Stimulated activated CD8-positive, alpha-beta memory T cell treated with anti-CD3 and anti-CD28 coated beads, Interleukin-4, amount 100 ng/mL, for 24 hours (primary cell): ENCODE measurements around the gene TMEM167B.
"Not testable (repeated sequence)": the region's sequence is repeated elsewhere in the genome, so short reads cannot be mapped to it uniquely, and the experiment has no call there.

Experiments used
- DNase-seq: peaks from one replicate; pipeline ENCODE4 v3.0.0-alpha.2; 2020; ENCODE audit warnings: low read depth

TMEM167B gene

DNA sequence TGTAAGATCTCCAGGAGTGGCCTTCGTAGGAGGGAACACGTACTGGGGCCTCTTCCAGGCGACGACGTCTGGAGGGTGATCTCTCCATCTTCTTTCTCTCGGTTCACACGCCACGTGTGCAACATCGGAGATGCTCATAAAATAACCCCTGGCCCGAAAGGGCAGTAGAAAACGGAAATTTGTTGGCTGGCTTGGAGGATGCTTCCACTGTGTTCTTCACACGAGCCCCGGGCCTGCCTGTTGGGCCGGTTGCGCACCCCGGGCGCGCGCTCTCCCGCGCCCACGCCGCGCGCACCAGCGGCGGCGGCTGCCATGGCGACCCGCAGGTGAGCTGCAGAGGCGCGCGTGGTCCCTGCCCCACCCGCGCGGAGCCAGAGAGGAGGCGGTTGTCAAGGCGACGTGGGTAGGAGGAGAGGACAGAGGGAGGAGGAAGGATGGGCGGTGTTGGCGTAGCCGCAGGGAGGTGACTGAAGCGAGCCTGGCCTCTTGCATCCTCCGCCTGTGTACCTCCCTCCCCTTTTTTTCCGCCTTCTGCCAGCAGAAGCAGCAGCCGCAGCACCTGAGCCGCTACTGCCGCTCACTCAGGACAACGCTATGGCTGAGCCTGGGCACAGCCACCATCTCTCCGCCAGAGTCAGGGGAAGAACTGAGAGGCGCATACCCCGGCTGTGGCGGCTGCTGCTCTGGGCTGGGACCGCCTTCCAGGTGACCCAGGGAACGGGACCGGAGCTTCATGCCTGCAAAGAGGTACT lies 23.2 kb downstream of the TMEM167B start, which contains the start of gene ELAPOR1:
TSS of gene ELAPOR1 (plus strand) at position 526 of the 752 bp plus-strand sequence. CDS start at position 595, 69 bp downstream.
- peak; percentile 70 for DNase-seq

DNA sequence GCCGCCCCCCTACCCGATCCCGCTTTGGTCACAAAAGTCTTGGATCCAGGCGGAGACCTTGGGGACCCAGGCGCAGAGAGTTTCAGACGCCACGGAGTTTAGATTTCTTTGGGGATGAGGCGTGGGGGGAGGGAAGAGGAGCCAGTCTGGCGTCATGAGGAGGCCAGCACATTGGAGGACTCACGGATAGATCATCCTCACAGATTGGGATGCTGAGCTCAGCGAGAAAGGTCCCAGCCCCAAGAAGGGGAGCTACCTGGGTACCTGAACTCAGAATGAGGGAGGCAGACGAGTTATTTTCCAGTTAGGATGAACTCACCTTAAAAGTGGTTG lies 23.7 kb downstream of the TMEM167B start:
- DNase-seq: no peak

DNA sequence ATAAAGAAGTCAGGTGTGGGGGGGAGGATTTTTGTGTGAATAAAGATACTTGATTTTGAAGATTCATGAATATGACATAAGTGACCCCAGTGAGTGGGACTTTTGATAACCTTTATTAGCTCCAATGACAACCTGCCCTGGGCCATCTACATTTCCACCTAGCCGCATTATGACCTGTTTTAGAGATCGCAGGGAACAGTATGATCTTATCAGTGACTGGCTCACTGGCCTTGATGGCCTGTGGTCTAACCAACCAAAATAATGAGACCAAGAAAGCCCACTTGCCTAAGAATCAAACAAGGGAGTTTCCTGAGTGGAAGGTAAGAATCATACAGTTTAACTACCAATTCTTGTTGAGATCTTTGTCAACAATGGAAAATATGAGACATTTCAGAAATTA lies 25.1 kb downstream of the TMEM167B start:
- DNase-seq: no peak

DNA sequence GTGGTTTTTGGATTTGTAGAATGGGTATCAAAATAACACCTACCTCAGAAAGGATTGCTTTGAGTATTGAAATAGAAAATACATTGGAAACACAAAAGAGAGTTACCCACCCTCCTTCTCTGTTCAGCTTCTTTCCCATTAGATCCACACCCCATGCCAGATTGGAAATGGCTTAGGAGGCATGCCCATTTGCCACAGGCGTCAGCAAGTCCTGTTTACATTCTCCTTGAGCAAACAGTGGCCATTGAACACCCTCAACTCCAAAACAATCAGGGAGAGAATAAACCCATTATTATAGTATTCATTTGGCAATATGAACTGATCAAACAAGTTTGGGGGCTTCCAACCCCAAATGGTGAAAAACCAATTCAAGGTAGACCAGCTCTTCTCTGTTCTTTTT lies 25.7 kb downstream of the TMEM167B start:
- DNase-seq: no peak

DNA sequence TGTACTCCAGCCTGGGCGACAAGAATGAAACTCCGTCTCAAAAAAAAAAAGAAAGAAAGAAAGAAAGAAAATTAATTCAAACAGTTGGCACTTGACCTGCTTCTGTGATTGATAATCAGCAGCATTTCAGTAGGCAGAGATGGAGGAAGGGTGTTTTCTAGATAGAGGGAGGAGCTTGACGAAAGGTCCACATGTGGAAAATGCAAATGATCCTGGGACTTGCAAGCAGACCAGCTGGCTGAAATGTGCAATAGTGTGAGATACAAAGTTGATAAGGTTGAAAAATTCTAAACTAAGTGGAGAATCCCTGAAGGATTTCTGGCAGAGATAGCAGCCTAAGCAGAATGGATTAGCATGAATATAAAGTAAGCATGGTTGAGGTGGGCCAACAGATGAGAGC lies 27.5 kb downstream of the TMEM167B start:
- DNase-seq: no peak

DNA sequence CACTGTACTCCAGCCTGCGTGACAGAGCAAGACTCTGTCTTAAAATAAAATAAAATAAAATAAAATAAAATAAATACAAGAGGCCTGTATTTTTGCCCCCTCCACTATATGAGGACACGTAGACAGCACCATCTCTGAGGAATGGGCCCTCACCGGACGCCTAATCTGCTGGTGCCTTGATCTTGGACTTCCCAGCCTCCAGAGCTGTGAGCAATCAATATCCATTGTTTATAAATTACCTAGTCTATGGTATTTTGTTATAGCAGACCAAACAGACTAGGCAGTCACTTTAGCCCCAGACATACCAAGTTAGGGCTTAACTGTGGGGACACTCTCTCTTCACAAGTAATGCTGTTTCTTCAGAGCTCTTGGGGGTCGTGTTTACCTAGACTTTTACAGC lies 29.8 kb downstream of the TMEM167B start:
- no peak for DNase-seq

DNA sequence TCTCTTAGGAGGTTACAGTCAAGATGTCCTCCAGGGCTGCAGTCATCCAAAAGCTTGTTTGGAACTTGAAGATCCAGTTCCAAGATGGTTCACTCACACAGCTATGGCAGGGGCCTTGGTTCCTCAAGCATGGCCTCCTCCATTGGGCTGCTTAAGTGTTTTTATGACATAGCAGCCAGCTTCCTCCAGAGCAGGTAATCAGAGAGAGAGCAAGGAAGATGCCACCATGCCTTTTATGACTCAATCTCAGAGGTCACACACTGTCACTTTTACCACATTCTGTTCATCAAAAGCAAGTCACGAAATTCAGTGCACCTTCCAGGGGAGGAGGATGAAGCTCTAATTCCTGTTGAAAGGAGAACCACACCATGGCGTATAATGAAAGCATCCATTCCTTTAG lies 40.5 kb downstream of the TMEM167B start:
- DNase-seq: no peak

DNA sequence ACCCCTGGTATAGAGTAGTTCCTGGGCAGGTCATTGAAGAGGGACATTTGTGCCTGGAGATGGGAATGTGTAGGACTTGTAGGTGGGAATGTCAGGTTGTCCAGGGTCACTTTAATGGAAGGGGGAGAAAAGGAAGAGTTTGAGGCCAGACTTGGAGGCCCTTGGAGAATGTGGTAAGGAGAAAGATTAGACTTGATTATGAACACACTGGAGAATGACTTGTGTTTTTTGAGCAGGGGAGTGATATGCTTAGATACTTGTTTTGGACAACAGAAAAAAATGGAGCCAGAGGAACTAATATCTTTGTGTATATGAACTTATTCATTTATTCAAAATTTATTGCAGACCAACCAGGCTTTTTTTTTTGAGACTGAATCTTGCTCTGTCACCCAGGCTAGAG lies 41.2 kb downstream of the TMEM167B start:
- DNase-seq: no peak

DNA sequence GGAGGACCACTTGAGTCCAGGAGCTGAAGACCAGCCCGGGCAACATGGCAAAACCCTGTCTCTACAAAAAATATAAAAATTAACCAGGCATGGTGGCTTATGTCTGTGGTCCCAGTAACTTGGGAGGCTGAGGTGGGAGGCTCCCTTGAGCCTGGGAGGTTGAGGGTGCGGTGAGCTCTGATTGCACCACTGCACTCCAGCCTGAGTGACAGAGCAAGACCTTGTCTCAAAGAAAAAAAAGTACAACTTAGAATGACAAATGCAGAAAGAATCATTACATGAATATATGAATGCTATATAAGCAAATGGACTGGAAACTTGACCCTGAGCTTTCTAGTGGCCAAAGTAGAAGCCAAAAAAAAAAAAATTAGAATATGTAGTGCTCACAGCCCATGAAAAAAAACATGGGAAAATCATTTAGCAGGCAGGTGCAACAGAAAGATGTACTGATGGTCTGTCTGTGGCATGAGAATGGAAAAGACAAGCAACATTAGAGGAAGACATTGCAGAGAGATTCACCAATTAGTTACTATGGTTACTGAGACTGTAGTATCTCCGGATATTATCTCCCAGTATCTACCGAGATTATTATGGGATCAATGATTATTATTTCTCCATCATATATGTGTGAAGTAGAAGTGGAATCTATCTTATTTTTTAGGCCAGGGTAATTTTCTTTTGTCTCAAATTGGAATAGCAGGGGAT lies 42.6 kb downstream of the TMEM167B start:
- no peak for DNase-seq

DNA sequence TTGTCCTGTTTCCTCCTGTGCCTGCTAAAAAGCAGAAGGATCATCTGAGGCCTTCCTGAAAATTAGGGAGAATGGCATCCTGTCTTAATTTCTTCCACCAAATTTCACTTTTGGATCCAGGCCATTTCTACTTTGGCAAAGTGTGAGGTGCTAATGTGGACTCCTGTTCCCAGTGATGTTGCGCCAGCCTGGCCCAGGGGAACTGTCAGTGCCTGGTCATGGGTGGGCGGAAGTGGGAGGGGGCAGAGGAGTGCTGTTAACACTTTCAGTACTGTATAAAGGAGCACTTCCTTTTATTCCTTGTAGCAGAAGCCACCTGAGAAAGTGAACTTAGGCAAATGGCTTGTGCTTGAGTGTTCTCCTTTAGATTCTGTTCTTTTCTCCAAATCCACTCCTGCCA lies 43.3 kb downstream of the TMEM167B start:
- no peak for DNase-seq

DNA sequence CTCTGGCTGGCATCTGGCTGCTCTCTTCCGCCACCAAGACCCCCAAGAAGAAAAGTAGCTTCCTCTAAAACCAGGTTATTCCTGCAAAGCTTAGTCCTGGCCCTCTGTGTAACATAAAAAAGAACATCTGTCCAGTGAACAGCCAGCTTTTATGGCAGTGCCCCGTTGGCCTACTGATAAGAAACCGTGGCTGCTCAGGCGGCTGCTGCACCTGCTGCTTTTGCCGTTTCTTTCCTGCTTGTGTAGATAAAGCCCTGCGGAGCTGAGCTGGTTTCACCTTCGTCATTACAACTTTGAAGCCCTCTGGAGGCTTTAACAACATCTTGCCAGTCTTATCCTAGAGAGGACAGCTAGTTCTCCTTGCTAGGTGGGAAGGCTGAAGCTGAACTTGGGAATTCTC lies 43.9 kb downstream of the TMEM167B start:
- DNase-seq: no peak

DNA sequence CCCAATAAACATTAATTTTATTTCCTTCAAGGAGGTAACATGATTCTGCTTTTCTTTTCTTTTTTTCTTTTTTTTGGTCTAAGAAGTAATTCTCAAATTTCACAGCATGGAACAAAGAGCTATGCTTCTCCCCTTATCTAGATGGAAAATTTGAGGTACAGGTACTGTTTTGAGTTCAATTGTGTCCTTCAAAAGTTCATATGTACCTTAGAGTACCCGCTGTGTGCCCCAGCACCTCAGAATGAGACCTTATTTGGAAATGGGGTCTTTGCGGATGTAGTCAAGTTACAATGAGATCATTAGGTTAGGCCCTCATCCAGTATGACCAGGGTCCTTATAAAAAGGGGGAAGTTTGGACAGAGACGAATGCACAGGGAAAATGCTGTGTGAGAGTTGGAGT lies 45.4 kb downstream of the TMEM167B start:
- DNase-seq: no peak

DNA sequence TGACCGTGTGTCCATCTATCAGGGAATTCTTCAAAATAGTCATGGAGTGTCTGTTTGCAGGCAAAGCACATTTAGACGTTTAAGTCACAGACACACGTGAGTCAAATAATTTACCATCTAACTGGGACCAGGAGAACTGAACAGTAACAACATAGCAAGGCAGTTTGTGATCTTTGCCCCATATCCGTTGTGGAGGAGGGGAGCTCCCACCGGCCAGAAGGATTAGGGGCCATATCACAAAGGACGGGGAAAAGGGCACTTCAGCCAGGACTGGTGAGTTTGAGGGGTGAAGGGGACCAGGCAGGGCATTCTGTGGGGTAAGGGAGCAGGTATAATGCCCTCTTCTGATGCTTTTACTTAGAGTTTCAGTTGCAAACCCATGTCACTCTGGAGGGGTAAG lies 46.2 kb downstream of the TMEM167B start:
- DNase-seq: no peak

DNA sequence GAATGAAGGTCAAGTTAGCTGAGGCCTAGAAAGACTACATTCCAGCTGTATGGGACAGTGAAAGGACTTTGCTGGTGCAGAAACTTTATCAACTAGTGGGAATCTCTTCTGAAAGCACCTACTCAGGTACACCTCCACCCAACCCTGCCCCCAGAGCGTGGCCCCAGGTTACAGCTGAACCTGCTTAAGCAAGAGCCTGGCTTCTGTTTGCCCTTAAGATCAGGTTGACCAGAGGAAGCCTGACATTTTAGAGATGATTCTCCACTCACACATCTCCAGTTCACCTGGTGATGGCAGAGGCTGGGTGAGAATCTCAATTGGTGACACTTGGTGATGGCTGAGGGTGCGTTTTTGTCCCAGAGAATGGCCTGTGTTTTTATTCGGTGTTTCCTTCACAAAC lies 47.4 kb downstream of the TMEM167B start:
- no peak for DNase-seq

DNA sequence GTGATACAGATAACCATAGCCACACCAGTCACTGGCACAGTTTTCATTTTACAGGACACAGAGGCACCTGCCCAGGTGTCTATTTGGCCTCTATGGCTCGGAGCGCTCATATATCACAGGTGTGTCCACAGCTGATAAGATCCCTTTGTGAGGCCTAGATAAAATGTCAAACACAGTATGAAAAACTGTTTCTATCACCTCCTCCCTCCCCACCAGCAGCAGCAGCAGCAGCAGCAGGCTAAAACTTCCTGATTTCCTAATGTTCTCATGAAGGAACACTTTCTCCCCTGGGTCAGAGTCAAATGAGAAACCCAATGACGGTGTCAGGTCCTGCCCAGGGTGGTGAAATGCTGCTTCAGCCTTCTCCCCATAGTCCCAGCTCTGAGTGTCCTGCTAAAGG lies 47.8 kb downstream of the TMEM167B start:
- DNase-seq: no peak

DNA sequence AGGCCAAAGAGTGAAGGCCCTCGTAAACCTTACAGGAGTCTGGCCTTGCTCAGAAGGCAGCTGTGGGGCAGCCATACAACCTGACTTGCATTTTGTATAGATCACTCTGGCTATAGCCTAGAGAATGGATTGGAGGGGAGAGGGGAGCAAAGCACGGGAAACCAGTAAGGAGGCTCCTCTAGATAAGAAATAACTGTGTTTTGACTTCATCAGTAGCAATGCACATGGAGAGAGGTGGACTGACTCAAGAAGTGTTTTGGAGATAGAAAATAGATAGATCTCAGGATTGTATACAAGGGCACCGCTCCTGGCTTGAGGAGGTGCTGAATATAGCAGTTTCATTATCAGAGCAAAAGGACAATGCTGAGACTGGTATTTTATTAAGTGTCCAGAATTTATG lies 49.8 kb downstream of the TMEM167B start:
- DNase-seq: no peak

DNA sequence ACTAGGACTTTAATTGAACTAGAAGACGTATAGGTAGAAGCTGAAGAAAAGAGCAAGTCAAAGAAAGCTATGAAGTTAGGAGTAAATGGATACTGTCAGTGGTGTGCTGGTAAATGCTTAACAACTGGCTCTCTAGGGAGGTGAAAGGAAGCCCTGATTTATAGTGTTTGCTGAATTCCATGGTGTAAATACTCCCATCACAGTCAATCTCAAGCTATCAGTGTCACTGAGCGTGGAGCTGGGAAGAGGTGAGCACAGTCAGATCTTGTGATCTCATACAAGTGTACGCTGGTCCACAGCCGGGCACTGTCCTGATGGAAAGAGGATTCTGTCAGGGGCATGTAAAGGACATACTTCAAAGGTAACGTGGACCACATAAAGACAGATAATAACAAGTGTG lies 51.7 kb downstream of the TMEM167B start:
- DNase-seq: no peak

DNA sequence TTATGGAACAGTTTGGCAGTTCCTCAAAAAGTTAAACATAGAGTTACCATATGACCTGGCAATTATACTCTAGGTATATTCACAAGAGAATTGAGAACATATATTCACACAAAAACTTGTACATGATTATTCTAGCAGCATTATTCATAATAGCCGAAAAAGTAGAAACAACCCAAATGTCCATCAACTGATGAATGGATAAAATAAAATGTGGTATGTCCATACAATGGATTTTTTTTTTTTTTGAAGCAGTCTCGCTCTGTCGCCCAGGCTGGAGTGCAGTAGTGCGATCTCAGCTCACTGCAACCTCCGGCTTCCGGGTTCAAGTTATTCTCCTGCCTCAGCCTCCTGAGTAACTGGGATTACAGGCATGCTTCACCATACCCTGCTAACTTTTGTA lies 52.2 kb downstream of the TMEM167B start:
- DNase-seq: not testable (repeated sequence)
